ENCODE data around the gene EXOC8.
"Not testable (repeated sequence)": the region's sequence is repeated elsewhere in the genome, so short reads cannot be mapped to it uniquely, and the experiment has no call there.

Gene EXOC8

DNA sequence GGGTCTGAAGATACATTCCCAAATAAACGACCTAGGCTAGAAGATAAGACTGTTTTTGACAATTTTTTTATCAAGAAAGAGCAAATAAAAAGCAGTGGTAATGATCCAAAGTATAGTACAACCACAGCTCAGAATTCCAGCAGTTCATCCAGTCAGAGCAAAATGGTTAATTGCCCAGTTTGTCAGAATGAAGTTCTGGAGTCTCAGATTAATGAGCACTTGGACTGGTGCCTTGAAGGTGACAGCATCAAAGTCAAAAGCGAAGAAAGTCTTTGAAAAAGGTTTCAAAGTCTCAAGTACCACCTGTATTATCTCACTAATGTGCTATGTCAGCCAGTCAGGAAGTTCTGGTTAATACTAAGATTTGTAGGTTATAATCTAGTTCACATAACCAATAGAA, 15.4 kb upstream of the EXOC8 start:
- DNase-seq (ENCODE audit: low read depth in 2 of 2), result no peak

- DNase-seq (ENCODE audit: low read depth in 2 of 2), result no peak
These were observed 14.2 kb upstream of the EXOC8 start for GRCh38 chr1:231351816-231352215.

DNA sequence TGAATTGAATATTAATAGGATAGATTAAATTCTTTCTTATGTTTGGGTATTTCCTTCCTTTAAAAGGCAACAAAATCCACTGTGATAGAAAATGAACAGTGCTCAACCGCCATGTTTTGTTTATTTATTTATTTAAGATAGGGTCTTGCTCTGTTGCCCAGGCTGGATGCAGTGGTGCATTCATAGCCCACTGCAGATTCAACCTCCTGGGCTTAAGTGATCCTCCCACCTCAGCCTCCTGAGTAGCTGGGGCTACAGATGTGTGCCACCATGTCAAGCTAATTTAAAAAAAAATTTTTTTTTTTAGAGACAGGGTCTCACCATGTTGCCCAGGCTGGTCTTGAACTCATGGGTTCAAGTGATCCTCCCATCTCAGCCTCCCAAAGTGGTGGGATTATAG, 11.2 kb upstream of the EXOC8 start:
- DNase-seq (ENCODE audit: low read depth in 2 of 2), result not testable (repeated sequence)

GRCh38 chr1:231348442-231348841, 10.8 kb upstream of the EXOC8 start:
- no peak for DNase-seq (ENCODE audit: low read depth in 2 of 2)

DNA sequence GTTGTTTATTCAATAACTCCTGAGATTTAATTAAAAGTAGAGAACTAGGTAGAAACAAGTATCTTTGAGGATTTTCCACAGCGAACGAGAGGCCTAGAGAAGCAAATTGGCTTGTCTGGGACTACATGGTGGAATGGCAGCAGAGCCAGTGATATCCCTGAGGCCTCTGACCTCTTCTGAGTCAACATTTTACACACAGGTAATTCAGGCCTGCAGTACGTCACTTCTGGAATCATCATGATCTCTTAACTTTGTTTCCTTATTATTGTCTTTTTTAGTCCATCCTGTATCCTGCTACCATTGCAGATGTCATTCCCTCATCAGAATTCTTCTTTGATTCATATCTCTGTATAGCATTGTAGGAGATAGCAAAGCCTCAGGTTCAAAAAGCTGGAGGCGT, 10.3 kb upstream of the EXOC8 start:
- no peak for DNase-seq (ENCODE audit: low read depth in 2 of 2)

- DNase-seq (ENCODE audit: low read depth in 2 of 2), result no peak
These were observed 2.8 kb upstream of the EXOC8 start for GRCh38 chr1:231340328-231341013.

- no peak for DNase-seq (ENCODE audit: low read depth in 2 of 2)
These were observed 847 bp upstream of the EXOC8 start, which contains the start of gene SPRTN for GRCh38 chr1:231338270-231339128. SPRTN (plus strand) TSS chr1:231338293; CDS start chr1:231338384, 91 bp downstream.

DNA sequence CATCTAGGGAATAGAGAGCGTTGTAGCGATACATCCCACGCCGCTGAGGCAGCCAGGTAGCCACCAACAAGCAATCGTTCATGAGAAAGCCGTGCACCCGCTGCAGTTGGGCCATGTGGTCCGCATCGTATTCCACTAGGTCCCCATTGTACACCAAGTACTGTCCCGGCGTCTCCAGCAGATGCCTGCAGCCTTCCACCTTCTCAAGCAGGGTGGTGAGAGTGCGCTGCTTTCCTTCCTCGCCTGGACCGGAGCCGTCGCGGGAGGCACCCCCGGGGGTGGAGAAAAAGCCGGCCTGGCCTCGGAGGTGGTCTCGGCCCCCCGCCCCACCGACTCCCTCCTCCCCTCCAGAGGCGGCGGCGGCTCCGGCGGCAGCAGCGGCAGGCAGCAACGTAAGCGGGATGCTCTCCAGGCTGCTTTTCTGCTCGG, 595 bp downstream of the EXOC8 start:
- no peak for DNase-seq (ENCODE audit: low read depth in 2 of 2)

DNA sequence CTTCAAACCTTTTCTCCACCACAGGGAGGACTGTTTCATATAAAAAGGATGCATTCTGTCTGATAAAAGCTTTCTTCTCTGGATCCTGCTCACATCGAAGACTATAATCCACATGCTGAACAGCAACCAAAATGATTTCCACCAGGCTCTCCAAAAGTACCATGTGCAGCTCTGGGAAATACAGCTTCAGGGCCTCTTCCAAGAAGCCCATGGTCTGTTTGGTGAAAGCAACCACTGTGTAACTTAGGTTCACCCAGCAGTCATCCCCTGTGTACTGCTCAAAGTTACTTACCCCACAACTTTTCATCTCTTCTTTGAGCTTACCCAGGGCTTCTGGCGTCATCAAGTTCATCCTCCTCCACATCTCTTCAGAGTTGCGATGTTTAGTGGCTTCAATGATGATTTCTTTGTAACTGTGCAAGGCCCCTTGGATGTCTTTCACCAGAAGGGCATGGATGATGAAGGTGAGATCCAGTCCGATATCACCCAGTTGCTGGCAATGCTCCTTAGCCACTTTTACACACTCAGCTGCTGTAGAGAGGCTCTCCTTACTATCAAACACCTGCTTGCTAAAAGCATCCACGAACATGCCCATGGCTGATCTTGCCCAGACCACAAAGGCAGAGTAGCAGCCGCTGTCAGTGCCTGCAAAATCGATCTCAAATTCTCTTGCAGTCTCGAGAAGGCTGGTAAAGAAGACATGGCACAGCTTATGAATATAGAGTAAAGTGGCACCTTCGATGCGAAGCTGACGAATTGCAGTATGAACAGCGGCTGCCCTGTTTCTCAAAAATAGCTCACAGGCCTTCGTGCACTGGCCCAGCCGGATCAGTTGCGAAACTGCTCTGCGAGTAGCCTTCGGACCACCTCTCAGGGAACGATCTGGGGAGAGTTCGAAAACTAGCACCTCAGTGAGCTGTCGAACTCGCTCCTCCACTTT, 1.7 kb downstream of the EXOC8 start:
- no peak for DNase-seq (ENCODE audit: low read depth in 2 of 2)

DNA sequence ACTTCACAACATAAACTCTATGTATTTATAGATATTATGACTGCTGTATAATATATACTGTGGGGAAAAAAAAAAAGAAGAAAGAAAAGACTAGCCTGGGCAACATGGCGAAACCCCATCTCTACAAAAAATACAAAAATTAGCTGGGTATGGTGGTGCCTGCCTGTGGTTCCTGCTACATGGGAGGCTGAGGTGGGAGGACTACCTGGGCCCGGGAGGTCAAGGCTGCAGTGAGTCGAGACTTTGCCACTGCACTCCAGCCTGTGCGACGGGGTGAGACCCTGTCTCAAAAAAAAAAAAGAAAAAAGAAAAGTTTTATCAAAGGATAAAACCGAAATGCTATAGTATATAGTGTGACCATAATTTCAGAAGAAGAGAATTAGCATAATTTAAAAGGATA, 2.7 kb downstream of the EXOC8 start:
- no peak for DNase-seq (ENCODE audit: low read depth in 2 of 2)

DNA sequence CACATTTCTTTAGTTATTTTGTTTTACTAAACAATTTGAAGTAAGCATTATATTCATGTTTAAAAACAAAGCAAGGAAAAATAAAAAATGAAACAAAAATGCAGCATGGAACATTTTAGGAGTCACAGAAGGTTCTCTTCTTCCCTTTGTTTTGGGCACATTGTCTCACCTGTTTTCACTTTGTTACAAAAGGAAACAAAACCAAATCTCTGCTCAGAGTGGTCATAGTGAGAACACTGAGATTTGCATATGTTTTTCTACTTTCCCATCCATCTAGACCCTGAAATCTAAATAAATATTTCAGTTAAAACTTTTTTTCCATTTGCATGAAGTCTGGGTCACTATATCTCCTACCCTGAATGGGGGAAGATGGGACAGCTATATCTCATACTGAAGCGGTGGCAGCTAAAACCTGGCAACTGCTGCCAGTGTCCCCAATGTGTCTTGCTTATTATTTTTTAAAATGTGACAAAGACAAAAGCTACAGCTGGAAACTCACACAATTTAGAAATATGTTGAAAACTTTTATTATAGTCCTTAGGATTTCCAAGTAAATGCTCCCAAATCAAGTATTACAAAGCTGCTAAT, 3.5 kb downstream of the EXOC8 start:
- DNase-seq (ENCODE audit: low read depth in 2 of 2), result no peak

DNA sequence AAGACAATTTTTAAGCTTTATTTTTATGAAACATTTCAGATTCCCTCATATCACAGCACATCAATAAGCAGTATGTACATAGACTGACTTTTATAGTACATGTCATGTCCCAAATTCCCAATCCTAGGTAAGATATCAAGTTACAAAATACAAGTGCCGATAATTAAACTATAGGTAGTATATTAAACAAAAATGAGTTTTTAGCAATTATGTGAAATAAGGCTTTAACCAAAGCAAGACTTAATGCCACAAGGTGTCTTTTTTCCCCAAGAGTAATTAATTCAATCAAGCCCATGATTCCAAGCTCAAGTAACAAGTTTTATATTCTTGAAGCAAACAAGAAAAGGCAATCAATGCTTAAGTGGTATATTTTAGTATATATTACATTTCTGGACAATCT, 4.9 kb downstream of the EXOC8 start:
- DNase-seq (ENCODE audit: low read depth in 2 of 2), result no peak

DNA sequence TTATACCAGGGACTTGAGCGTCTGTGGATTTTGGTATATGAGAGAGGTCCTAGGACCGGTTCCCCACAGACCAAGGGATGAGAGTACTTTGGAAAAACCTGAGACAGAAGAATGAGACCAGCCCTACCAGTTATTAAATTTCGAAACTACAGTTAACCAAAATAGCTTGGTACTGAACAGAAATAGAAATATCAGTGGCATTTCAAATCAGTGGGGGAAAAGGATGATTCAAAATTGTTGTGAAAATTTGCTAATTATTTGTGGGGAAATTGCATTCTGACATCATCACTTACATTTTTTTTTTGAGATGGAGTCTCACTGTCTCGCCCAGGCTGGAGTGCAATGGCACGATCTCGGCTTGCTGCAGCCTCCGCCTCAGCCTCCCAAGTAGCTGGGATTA, 8.2 kb downstream of the EXOC8 start:
- DNase-seq (ENCODE audit: low read depth in 2 of 2), result no peak

GRCh38 chr1:231327617-231328016, 10.0 kb downstream of the EXOC8 start:
- no peak for DNase-seq (ENCODE audit: low read depth in 2 of 2)

DNA sequence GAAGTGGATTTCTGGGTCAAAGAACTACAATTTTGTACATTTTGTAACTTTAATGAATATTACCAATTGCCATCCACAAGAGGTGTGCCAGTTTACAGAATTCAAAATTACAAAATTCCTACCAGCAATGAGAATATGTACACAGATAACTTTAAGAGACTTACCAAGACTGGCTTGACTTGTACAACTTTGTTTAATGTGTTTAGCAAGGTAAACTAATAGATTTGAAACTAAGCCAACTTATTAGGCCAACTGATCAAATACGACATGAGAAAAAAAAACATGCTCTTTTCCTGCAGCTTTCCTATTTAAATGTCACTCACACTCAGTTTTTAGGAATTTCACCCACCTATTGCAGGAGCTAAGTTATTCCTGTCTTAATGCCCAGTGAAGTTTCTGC, 11.4 kb downstream of the EXOC8 start:
- DNase-seq (ENCODE audit: low read depth in 2 of 2), result no peak

GRCh38 chr1:231324660-231325059, 13.0 kb downstream of the EXOC8 start:
- DNase-seq (ENCODE audit: low read depth in 2 of 2), result no peak

GRCh38 chr1:231322880-231323530, 14.6 kb downstream of the EXOC8 start:
- DNase-seq (ENCODE audit: low read depth in 2 of 2), result no peak

DNA sequence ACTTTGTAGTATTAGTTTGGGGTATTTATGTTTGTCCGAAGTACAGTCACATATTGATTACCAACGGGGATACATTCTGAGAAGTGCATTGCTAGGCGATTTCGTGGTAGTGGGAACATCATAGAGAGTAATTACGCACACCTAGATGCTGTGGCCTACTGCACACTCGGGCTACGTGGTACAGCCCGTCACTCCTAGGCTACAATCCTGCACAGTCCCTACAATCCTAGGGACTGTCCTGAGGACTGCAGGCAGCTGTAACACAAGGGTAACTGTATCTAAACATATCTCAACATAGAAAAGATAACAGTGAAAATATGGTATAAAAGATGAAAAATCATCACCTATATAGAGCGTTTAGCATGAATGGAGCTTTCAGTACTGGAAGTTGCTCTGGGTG, 18.6 kb downstream of the EXOC8 start:
- no peak for DNase-seq (ENCODE audit: low read depth in 2 of 2)

GRCh38 chr1:231318568-231318967, 19.1 kb downstream of the EXOC8 start:
- DNase-seq (ENCODE audit: low read depth in 2 of 2), result no peak

DNA sequence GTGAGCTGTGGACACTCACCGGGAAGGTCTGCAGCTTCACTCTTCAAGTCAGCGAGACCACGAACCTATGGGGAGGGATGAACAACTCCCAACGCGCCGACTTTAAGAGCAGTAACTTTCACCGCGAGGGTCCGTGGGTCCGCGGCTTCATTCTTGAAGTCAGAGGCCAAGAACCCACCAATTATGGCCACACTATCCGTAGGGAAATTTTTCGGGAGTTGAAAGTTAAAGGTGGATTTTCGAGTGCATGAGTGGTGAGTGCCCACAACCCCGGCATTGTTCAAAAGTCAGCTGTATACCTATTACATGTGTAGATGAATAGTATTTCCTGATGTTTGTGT, 19.7 kb downstream of the EXOC8 start:
- DNase-seq (ENCODE audit: low read depth in 2 of 2), result no peak

DNA sequence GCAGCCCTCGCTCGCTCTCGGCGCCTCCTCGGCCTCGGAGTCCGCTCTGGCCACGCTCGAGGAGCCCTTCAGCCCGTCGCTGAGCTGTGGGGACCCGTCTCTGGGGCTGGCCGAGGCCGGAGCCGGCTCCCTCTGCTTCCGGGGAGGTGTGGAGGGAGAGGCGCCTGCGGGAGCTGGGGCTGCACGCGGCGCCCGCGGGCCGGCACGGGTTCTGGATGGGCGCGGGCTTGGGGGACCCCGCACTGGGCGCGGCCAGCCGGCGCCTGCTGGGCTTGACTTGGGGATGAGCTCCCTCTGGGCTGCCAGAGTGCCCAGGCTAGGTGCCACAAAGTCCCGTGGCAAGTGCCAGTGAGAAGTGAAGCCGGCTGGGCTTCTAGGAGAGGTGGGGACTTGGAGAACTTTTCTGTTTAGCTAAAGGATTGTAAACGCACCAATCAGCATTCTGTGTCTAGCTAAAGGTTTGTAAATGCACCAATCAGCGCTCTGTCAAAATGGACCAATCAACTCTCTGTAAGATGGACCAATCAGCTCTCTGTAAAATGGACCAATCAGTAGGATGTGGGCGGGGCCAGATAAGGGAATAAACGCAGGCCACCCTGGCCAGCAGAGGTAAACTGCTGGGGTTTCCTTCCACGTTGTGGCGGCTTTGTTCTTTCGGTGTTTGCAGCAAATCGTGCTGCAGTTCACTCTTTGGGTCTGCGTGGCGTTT, 20.2 kb downstream of the EXOC8 start:
- no peak for DNase-seq (ENCODE audit: low read depth in 2 of 2)
